ENCODE results near the gene CLEC16A. TPM values are rescaled to one million over a fixed set of nuclear protein-coding genes. Genes with fewer than 3 reads are reported as not detected.

The CLEC16A gene
- total RNA-seq, 4 donors from 2014 or later, result 38.2 to 153 (median 92.7) TPM

- intact Hi-C loops (cut with DNase I; ENCODE audit: low total_unique reads), result loop anchor here (10.0 kb wide), 2 partner anchors 174 to 394 kb away; partner anchors contain the start of gene NUBP1
- no peak overlapping the region for H3K4me3 ChIP-seq
These were observed 25.9 kb upstream of the CLEC16A start for GRCh38 chr16:10918294-10919002.

GRCh38 chr16:10919003-10919351, 25.4 kb upstream of the CLEC16A start:
- TF ChIP-seq EP300 (IDR thresholded peaks at IDR 0.05; ENCODE audit: low read depth) (no peak), POLR2A (IDR thresholded peaks at IDR 0.05) (no peak), POLR2AphosphoS5 (IDR thresholded peaks at IDR 0.05) (no peak), CTCF (IDR thresholded peaks at IDR 0.05) (peak in 1 of 5 experiments; percentile 25)
- no peak overlapping the region for H3K27ac ChIP-seq
- intact Hi-C loops (cut with DNase I; ENCODE audit: low total_unique reads) (loop anchor here (10.0 kb wide), 2 partner anchors 174 to 394 kb away; partner anchors contain the start of gene NUBP1), in situ Hi-C loops (cut with MboI; ENCODE audit: low pct_ligation_motif_present in 1 of 4, low pct_unique_long_range_greater_than_20kb in 1 of 4, low sequenced_read_pairs in 3 of 4) (loop anchor here in 3 of 4 donors (10.0 to 25.0 kb wide), 5 partner anchors 157 to 407 kb away; no protein-coding TSS in a partner anchor)
- no peak for DNase-seq
- H3K4me1 ChIP-seq, result peaks cover 0 to 16% (median 5%) of the 10 kb centered on the region in 4 donors
- no peak overlapping the region for H3K4me3 ChIP-seq
- H3K9me3 ChIP-seq, result no peaks in the 10 kb centered on the region
- H3K27me3 ChIP-seq, result no peaks in the 10 kb centered on the region
- WGBS, 2 donors (ENCODE audit: low coverage in 1 of 2), result 62% methylated on average over 7 of the region's 7 CpGs; no CpG with 5 or more reads in 1 of the 2 donors
- H3K36me3 ChIP-seq, result no peaks in the 10 kb centered on the region

More at GRCh38 chr16:10918294-10919002, 25.9 kb upstream of the CLEC16A start:
- H3K27ac ChIP-seq, result peak overlapping the region in 2 of 4 donors; percentile 7 to 40
- in situ Hi-C loops (cut with MboI; ENCODE audit: low pct_ligation_motif_present in 1 of 4, low pct_unique_long_range_greater_than_20kb in 1 of 4, low sequenced_read_pairs in 3 of 4), result loop anchor here in 3 of 4 donors (10.0 to 25.0 kb wide), 5 partner anchors 156 to 406 kb away; no protein-coding TSS in a partner anchor
- H3K9me3 ChIP-seq, result no peaks in the 10 kb centered on the region
- H3K27me3 ChIP-seq, result no peaks in the 10 kb centered on the region
- H3K36me3 ChIP-seq, result no peaks in the 10 kb centered on the region
- no peak for TF ChIP-seq EP300 (IDR thresholded peaks at IDR 0.05; ENCODE audit: low read depth)
- TF ChIP-seq CTCF (IDR thresholded peaks at IDR 0.05), result peak; percentile 90 to 96 (median 93)
- TF ChIP-seq POLR2A (IDR thresholded peaks at IDR 0.05), result no peak
- peak in 2 of 3 donors; percentile 38 to 58 for TF ChIP-seq POLR2AphosphoS5 (IDR thresholded peaks at IDR 0.05)
- H3K4me1 ChIP-seq, result peaks cover 0 to 13% (median 5%) of the 10 kb centered on the region in 4 donors
- peak; percentile 93 for DNase-seq
- 40 to 54% methylated on average over 1 to 21 of the region's 21 CpGs for WGBS, 2 donors (ENCODE audit: low coverage in 1 of 2)

- Histone ChIP-seq H3K36me3 (peaks cover 0 to 11% (median 0%) of the 10 kb centered on the region in 4 donors), H3K9me3 (no peaks in the 10 kb centered on the region), H3K4me1 (peaks cover 0 to 16% (median 5%) of the 10 kb centered on the region in 4 donors), H3K4me3 (no peak overlapping the region), H3K27ac (no peak overlapping the region), H3K27me3 (no peaks in the 10 kb centered on the region)
- TF ChIP-seq POLR2A (IDR thresholded peaks at IDR 0.05) (no peak), POLR2AphosphoS5 (IDR thresholded peaks at IDR 0.05) (no peak), CTCF (IDR thresholded peaks at IDR 0.05) (no peak), EP300 (IDR thresholded peaks at IDR 0.05; ENCODE audit: low read depth) (no peak)
- in situ Hi-C loops (cut with MboI; ENCODE audit: low pct_ligation_motif_present in 1 of 4, low pct_unique_long_range_greater_than_20kb in 1 of 4, low sequenced_read_pairs in 3 of 4), result loop anchor here in 3 of 4 donors (10.0 to 25.0 kb wide), 4 partner anchors 159 to 409 kb away; partner anchors contain the start of gene NUBP1 (in 1 of the 3)
- 84 to 96% methylated on average over 3 to 15 of the region's 15 CpGs for whole genome bisulfite sequencing, 2 donors (ENCODE audit: low coverage in 1 of 2)
- intact Hi-C loops (cut with DNase I; ENCODE audit: low total_unique reads), result loop anchor here (10.0 kb wide), 1 partner anchor 96 kb away; no protein-coding TSS in a partner anchor
- DNase-seq, result no peak
These were observed 23.5 kb upstream of the CLEC16A start for GRCh38 chr16:10920726-10921427.

All from transverse colon (tissue), 4 donors.